A172 (cell line): Measurements from ENCODE around the gene PSMD1. TPM values are rescaled to one million over a fixed set of nuclear protein-coding genes. Genes with fewer than 3 reads are reported as not detected.
"Not testable (repeated sequence)": the region's sequence is repeated elsewhere in the genome, so short reads cannot be mapped to it uniquely, and the experiment has no call there.

Source experiments
- DNase-seq: peaks from one replicate; pipeline ENCODE4 v3.0.0-alpha.2; 2015; ENCODE audit warnings: low spot score
- total RNA-seq: library from RNA; depleted of rRNA; stranded (reverse); fragments of >200 nt; shearing (Covaris generic); gene quantifications from 2 replicates; pipeline ENCODE4 v1.2.3, GENCODE V29; 2014

Gene PSMD1
- total RNA-seq, 1 experiment from 2014 or later = 259 TPM

- peak; percentile 47 for DNase-seq
Observed at GRCh38 chr2:231152800-231153557, 96.3 kb downstream of the PSMD1 start.

- no peak for DNase-seq
Observed at GRCh38 chr2:231159306-231159705, 102.6 kb downstream of the PSMD1 start.

GRCh38 chr2:231160701-231161100, 104.0 kb downstream of the PSMD1 start:
- DNase-seq = no peak

- DNase-seq = peak; percentile 54
Observed at GRCh38 chr2:231161252-231161839, 104.7 kb downstream of the PSMD1 start.

- DNase-seq = peak; percentile 99
Observed at GRCh38 chr2:231161877-231162329, 105.2 kb downstream of the PSMD1 start.

GRCh38 chr2:231163011-231163410, 106.3 kb downstream of the PSMD1 start:
- no peak for DNase-seq

- DNase-seq = no peak
Observed at GRCh38 chr2:231163414-231164095, 106.9 kb downstream of the PSMD1 start.

- DNase-seq = peak; percentile 53
Observed at GRCh38 chr2:231167745-231168459, 111.2 kb downstream of the PSMD1 start.

GRCh38 chr2:231168460-231169139, 111.9 kb downstream of the PSMD1 start:
- DNase-seq = no peak

GRCh38 chr2:231169488-231169887, 112.8 kb downstream of the PSMD1 start:
- DNase-seq = no peak

- DNase-seq = no peak
Observed at GRCh38 chr2:231170055-231170454, 113.4 kb downstream of the PSMD1 start.

- no peak for DNase-seq
Observed at GRCh38 chr2:231172025-231172424, 115.4 kb downstream of the PSMD1 start.

- DNase-seq = no peak
Observed at GRCh38 chr2:231174211-231174651, 117.6 kb downstream of the PSMD1 start.

GRCh38 chr2:231176066-231176465, 119.4 kb downstream of the PSMD1 start:
- no peak for DNase-seq

- DNase-seq = no peak
Observed at GRCh38 chr2:231177156-231178025, 120.7 kb downstream of the PSMD1 start.

GRCh38 chr2:231178805-231179204, 122.1 kb downstream of the PSMD1 start:
- not testable (repeated sequence) for DNase-seq

GRCh38 chr2:231181860-231182512, 125.3 kb downstream of the PSMD1 start:
- DNase-seq = peak; percentile 68

GRCh38 chr2:231182513-231182899, 125.8 kb downstream of the PSMD1 start:
- DNase-seq = no peak

- DNase-seq = no peak
Observed at GRCh38 chr2:231183851-231184250, 127.2 kb downstream of the PSMD1 start.

- no peak for DNase-seq
Observed at GRCh38 chr2:231184319-231184718, 127.7 kb downstream of the PSMD1 start.
